Kidney epithelial cell (primary cell): ENCODE measurements around the gene CHI3L2. TPM values are rescaled to one million over a fixed set of nuclear protein-coding genes. Genes with fewer than 3 reads are reported as not detected.
A peak's percentile ranks its signal among the peaks of the same experiment; 100 is the strongest.

Experiments used
- DNase-seq: peaks from one replicate; pipeline ENCODE4 v3.0.0-alpha.2; 2010; ENCODE audit warnings: low read depth
- H3K27me3 ChIP-seq: 2 replicates; pipeline ENCODE4 v1.6.0; 2011; ENCODE audit warnings: low read length; ENCODE audit not compliant: control insufficient read depth, insufficient read depth
- H3K36me3 ChIP-seq: 2 replicates; pipeline ENCODE4 v1.5.1; 2011; ENCODE audit warnings: low read length; ENCODE audit not compliant: control insufficient read depth, insufficient read depth
- H3K4me3 ChIP-seq: 2 replicates; pipeline ENCODE4 v1.5.1; 2011; ENCODE audit warnings: low read depth, mild to moderate bottlenecking, control low read depth, low read length
- total RNA-seq: library from RNA; depleted of rRNA; stranded (reverse); fragments of >200 nt; gene quantifications from 2 replicates; pipeline ENCODE4 v1.2.3, GENCODE V29; 2015
- TF ChIP-seq, protein P1 (sequence below): IDR thresholded peaks from 2 replicates; pipeline ENCODE4 v1.5.1; 2011; ENCODE audit warnings: mild to moderate bottlenecking, moderate library complexity, low read length, control low read depth, inconsistent platforms; ENCODE audit not compliant: insufficient read depth, poor library complexity, severe bottlenecking

CHI3L2 gene
- total RNA-seq, 1 donor from 2014 or later, result 3.2 TPM

DNA sequence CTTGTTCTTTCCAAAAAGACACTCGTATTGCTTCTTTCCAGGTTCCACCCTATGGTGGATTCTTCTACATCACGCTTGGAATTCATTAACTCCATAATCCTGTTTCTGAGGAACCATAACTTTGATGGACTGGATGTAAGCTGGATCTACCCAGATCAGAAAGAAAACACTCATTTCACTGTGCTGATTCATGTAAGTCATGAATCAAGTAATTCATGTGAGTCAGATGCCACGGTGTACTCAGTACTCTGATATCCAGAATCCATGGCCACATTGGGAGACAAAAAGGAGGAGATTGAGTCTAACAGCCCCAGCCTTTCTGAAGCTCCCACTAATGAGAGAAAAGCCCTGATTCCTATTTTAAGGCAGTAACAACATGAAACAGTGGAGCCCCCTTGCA is 7.4 kb downstream of the CHI3L2 start:
- TF ChIP-seq, protein P1, sequence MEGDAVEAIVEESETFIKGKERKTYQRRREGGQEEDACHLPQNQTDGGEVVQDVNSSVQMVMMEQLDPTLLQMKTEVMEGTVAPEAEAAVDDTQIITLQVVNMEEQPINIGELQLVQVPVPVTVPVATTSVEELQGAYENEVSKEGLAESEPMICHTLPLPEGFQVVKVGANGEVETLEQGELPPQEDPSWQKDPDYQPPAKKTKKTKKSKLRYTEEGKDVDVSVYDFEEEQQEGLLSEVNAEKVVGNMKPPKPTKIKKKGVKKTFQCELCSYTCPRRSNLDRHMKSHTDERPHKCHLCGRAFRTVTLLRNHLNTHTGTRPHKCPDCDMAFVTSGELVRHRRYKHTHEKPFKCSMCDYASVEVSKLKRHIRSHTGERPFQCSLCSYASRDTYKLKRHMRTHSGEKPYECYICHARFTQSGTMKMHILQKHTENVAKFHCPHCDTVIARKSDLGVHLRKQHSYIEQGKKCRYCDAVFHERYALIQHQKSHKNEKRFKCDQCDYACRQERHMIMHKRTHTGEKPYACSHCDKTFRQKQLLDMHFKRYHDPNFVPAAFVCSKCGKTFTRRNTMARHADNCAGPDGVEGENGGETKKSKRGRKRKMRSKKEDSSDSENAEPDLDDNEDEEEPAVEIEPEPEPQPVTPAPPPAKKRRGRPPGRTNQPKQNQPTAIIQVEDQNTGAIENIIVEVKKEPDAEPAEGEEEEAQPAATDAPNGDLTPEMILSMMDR, result no peak
- H3K36me3 ChIP-seq, result no peaks in the 10 kb centered on the region
- H3K4me3 ChIP-seq, result no peak overlapping the region
- no peaks in the 10 kb centered on the region for H3K27me3 ChIP-seq
- DNase-seq, result peak; percentile 5

DNA sequence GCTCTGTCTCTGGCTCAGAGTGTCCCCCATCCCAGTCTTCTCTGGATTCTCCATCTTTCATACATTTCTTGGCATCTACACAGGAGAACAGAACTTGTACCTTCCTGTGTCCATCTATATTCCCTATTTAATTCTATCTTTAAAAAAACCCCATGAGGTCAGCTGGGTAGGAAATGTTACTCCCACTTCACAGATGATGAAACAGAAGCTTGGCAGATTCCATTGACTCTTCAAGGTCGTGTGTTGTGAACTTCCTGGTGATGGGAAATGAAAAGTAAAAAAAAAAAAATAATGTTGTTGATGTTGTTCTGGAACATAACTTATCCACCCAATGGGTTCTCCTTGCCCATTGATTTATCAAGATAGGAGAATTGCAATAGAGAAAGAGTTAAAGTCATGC is 8.9 kb downstream of the CHI3L2 start:
- no peaks in the 10 kb centered on the region for H3K27me3 ChIP-seq
- no peak overlapping the region for H3K4me3 ChIP-seq
- DNase-seq, result no peak
- TF ChIP-seq, protein P1, result no peak
- H3K36me3 ChIP-seq, result no peaks in the 10 kb centered on the region

DNA sequence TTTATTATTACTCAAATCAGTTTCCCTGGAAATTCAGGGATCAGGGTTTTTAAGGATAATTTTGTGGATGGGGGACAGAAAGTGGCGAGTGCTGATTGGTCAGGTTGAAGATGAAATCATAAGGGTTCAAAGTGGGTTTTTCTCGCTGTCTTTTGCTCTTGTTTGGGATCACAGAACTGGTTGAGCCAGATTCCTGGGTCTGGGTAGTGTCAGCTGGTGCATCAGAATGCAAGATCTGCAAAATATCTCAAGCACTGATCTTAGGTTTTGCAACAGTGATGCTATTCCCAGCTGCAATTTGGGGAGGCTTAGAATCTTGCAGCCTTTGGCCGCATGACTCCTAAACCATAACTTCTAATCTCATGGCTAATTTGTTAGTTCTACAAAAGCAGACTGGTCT is 9.3 kb downstream of the CHI3L2 start:
- H3K27me3 ChIP-seq, result no peaks in the 10 kb centered on the region
- no peak for DNase-seq
- TF ChIP-seq, protein P1, result no peak
- no peak overlapping the region for H3K4me3 ChIP-seq
- no peaks in the 10 kb centered on the region for H3K36me3 ChIP-seq

DNA sequence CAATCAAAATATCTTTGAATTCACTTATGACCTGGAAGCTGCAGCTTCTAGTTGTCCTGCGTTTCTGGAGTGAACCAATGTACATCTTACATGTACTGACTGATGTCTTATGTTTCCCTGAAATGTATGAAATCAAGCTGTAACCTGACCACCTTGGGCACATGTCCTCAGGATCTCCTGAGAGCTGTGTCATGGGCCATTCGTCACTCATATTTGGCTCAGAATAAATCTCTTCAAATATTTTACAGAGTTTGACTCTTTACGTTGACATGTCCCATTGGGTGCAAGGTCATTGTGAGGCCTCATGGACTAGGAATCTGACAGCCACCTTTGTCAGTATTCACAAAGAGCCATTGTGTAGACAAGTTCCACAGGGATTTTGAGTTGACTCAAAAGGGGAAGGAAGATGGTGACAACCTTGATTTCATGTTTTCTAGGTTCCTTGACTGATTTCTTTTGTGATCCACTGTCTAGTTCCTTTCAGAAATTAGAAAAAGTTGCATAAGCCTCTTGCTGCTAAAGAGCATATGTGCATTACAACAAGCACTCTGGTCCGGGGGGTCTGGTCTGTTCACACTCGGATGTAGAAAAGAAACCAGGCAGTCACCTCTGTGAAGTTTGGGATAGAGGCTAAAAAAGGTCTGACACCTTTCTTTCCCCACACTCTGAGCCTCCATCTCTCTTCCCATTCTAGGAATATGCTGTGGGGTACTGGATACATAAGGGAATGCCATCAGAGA is 10.7 kb downstream of the CHI3L2 start:
- H3K4me3 ChIP-seq, result no peak overlapping the region
- H3K27me3 ChIP-seq, result no peaks in the 10 kb centered on the region
- H3K36me3 ChIP-seq, result no peaks in the 10 kb centered on the region
- no peak for DNase-seq
- TF ChIP-seq, protein P1, result no peak

DNA sequence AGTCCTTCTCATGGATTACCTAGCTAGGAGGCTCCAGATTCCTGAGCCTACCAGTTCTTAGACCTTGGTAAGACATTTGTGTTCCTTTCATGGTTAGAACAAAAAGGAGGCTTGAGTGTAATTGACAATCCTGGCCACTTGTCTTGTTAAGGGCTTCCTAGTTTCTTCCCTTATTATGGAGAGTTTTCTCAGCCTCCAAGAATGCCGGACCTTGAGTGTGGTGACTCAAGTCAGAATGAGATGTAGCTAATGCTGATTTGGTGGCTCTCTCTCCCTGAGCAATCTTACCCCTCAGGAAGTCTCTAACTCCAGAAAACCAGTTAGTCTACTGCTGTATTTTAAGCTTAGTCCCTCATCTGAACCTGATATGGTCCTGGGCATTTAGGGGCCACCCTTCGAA is 14.3 kb downstream of the CHI3L2 start:
- DNase-seq, result no peak
- H3K27me3 ChIP-seq, result no peaks in the 10 kb centered on the region
- H3K4me3 ChIP-seq, result no peak overlapping the region
- TF ChIP-seq, protein P1, result no peak
- no peaks in the 10 kb centered on the region for H3K36me3 ChIP-seq
